GM19238 (cell line): ENCODE measurements around the gene TIMM29.

Experiments used
- DNase-seq: peaks from one replicate; pipeline ENCODE4 v3.0.0; 2011; ENCODE audit warnings: low spot score; ENCODE audit not compliant: insufficient read length

The TIMM29 gene

DNA sequence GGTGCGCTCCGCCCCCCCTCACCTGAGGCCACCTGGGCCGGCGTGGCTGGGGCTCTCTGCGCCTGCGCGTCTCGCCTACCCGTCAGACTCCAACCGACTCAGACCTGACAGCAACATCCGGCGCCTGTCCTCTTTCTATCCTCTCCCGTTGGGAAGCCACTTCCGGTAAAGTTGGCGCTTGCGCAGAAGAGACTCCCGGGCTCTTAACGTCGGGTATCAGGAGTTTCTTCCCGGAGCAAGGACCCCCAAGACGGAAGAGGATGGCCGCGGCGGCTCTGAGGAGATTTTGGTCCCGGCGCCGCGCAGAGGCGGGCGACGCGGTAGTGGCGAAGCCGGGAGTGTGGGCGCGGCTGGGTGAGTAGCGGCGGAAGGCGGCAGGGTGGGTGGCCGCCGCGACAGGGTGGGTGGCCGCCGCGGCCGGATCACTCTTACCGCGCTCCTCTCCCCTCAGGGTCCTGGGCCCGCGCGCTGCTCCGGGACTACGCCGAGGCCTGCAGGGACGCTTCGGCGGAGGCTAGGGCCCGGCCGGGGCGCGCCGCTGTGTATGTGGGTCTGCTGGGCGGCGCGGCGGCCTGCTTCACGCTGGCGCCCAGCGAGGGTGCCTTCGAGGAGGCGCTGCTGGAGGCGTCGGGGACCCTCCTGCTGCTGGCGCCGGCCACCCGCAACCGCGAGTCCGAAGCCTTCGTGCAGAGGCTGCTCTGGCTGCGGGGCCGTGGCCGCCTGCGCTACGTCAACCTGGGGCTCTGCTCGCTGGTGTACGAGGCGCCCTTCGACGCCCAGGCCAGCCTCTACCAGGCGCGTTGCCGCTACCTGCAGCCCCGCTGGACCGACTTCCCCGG lies at the start of gene TIMM29, which contains the start of gene YIPF2:
TSS of gene TIMM29 (plus strand) at position 249 of the 839 bp plus-strand sequence. CDS start at position 261, 12 bp downstream.
TSS of gene YIPF2 (minus strand) at position 77 of the 839 bp plus-strand sequence. CDS start 229 bp downstream, outside the sequence.
- DNase-seq = peak; percentile 98

DNA sequence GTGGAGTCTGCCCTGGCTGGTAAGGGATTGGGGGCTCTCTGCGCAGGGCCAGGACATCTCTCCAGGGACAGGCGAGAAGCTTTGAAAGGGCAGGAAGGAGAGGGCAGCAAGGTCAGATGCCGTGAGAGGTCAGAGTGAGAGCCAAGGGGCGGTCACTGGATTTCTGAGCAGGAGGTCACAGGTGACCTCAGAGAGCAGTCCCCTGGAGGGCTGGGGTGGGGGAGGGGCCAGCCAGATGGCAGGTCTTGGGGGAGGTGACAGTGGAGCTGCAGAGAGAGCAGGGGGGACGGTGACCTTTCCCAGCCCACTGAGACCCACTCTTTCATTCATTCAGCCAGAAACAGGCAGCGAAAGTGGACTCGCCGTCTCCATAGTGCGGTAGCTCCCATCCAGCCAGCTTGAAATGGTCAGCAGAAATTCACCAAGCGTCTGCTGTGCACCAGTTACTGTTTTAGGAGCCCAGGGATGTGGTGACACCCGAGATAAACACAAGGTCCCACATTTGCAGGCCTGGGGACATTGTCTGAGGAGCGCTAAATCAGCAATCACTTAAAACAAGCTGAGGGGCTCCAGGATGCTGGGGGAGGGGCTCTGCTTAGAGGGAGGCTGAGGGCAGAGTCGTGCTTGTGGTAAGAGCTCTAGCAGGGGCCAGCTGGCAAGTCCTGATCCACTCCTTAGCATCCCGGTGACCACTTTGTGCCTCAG lies 47.1 kb upstream of the TIMM29 start:
- DNase-seq = no peak

DNA sequence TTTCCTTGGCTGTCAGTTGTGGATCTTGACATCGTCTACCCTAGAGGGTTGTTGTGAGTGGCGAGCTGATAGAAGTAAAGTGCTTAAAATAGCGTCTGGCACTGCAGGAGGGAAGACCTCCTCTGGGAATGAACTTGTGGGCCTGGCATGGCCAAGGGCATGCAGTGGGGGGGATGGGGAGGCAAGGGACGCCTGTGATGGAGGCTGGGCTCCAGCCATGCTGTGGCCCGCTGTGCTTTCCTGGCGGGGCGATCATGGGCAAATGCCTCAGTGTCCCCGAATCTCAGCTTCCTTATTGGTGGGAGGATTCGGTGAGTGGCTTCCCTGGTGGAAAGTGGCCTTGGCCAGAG lies 46.5 kb upstream of the TIMM29 start:
- DNase-seq = no peak

DNA sequence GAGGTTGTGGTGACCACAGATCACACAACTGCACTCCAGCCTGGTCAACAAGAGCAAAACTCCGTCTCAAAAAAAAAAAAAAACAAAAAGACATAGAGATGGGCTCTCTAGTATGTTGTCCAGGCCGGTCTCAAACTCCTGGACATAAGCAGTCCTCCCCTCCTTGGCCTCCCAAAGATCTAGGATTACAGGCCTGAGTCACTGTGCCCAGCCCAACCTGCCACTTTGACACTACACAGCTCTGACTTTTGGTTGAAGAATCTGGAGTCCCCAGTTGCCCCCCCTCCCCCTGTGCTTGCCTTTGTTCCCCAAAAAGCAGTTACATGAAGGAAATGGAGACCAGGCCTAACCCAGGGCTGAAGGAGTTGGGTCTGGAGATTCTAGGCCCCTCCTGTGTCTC lies 44.3 kb upstream of the TIMM29 start:
- DNase-seq = no peak

DNA sequence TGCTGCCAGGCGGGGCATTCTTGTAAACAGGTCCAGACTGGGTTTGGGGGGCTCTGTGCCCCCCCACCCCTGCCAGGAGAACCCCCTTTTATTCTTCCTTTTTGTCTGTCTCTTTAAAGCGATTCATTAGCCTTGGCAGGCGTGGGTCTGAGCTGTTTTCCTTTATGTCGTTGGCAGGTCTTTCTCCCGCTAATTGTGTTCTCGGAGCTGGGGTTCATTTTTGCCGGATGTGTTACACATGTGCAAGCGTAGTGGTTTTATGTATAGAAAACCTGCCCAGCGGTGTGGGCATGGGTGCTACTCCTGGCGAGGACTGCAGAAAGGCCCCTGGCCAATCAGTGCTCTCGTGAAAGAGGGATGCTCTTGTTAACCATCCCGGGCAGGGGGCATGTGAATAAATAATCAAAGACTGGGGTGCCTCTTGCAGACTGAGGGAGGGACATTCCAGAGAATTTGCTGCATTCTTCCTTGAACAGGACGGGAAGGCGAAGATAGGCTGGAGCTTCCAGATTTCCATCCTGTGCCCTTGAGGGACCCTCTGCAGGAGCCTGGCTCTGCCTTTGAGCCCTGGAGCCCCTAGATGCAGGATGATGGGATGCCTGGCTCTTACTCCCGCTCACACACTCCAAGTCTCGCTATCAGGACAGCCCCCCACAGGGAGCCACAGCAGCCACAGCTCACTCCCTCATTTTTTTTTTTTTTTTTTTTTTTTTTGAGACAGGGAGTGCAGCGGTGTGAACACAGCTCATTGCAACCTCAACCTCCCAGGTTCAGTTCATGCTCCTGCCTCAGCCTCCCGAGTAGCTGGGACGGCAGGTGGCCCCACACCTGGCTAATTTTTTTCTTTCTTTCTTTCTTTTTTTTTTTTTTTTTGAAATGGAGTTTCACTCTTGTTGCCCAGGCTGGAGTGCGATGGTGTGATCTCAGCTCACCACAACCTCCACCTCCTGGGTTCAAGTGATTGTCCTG lies 43.1 kb upstream of the TIMM29 start:
- DNase-seq = no peak

DNA sequence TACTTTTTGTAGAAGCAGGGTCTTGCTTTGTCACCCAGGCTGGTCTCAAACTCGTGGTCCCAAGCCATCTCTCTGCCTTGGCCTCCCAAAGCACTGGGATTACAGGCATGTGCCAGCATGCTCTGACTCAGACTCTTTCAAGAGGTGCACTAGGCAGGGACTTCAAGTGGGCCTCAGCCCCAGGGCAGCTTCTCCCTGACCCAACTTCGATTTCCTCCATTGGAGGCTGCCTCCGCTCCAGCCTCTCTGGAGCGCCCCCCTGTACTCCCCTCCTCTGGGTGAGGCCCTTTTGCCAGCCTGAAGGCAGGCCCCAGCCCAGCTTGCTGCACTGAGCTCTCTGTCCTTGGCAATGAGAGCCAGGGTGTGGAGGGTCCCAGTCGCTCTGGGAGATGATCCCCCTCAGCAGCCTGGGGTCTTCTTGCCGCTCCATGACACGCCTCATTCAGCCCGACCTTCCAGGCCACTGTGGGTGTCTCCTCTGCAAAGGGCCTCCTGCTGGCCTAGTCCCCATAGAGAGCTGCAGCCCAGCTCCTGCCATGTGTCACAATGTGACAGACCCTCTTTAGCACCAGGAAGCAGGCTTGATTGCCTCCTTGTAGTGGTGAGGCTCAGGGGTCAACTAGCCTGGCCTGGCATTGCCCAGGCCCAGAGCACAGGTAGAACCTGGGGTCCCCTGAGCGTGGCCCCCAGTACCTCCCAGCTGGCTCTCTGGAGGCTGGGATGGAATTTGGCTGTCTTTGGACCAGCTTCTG lies 40.8 kb upstream of the TIMM29 start:
- no peak for DNase-seq

DNA sequence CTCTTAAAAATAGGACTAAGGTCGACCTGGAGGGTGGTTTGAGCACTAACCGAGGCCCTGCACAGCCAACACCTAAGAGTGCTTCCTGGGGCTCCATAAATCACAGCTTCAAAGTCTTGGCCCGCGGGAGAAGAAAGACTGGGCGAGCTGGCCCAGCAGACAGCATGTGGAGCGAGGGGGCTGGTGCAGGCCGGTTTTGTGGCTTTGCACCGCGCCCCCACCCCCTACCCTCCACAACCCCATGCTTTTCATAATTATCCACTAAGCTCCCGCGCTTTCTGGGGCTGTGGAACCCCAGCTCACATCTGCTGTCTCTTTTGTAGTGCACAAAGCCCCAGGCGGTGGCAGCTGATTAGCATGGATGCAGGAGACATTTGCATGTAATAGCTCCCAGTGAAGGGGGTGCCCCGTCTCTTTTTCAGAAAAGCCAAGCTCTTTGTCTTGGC lies 40.2 kb upstream of the TIMM29 start:
- no peak for DNase-seq

DNA sequence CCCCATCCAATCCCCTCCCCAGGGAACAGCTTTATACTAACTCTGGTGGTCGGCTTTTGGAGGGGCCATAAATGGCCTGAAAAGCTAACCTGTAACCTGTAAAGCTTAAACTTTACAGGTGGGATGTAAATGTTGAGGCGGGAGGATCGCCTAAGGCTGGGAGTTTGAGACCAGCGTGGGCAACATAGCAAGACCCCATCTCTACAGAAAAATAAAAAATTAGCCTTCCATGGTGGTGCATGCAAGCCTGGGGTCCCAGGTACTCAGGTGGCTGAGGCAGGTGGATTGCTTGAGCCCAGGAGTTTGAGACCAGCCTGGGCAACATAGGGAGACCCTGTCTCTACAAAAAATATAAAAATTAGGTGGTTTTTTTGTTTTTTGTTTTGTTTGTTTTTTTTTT lies 38.7 kb upstream of the TIMM29 start:
- DNase-seq = no peak

DNA sequence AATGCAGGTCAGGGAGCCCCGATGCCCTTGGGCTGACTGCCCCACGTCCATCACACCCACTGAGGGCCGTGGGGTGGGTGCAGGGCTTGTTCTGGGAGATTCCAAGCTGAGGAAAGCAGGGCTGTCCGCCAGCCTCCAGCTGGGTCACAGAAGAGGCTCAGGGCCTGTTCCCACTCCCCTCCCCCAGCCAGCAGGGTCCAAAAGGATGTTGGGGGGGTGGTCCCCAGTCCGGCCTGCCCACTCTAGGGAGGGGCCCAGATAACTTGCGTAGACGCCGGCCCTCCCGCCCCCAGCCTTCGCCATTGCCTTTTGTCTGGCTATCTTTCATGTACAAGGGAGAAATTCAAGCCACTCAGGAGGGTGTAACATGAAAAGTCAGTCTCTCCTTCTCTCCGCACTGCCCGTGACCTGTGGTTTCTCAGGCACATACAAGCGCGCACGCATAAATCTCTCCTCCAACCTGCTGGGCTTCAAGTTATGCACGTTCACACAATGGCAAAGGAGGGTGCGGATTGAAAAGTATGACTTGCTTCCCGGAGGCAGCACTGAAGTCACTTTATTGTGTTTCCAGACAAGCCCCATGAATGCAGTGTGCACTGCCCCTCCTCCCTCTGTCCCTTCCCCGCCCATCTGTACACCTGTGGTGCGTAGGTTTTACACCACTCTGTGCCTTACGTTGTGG lies 37.1 kb upstream of the TIMM29 start:
- no peak for DNase-seq

DNA sequence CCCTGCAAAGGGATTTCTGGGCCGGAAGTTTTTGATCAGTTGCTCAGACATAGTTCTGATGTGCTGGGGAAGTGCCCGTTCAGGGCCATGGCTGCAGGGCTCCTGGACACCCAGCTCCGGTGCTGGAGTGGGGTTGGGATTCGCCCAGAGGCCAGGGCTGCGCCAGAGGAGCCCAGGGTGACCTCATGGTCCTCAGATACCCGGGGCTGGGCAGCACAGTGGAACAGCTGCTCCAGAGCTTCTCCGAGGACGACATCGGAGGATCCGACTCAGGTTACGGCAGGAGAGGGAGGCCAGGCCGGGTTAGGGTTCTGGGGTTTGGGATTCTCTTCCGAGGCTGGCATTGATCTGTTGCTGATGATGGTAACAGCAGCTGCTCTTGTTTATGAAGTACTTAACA lies 36.4 kb upstream of the TIMM29 start:
- no peak for DNase-seq

DNA sequence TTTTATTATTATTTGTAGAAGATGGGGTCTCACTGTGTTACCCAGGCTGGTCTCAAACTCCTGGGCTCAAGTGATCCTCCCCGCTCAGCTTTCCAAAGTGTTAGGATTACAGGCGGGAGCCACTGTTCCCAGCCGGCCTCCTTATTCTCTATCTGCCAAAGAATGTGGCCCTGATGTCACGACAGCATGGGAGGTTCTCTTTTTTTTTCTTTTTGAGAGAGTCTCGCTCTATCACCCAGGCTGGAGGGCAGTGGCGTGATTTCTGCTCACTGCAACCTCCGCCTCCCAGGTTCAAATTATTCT lies 33.7 kb upstream of the TIMM29 start:
- DNase-seq = no peak

DNA sequence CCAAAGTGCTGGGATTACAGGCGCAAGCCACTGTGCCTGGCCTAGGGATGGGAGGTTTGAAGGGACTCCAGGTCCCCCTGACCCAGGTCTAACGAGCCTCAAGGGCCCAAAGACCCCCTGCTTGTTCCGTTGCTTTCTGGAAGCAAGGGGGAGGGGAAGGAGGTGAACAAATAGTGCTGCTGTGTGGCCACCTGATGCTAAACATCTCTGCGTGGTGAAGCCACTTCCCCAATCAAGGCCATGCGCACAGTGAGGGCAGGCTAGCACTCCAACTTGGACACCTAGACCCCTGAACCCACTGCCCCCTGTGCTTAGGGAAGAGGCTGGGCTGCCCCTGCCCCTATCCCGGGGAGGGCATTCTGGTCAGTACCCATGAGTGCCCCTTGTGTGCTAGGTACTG lies 33.2 kb upstream of the TIMM29 start:
- DNase-seq = no peak

DNA sequence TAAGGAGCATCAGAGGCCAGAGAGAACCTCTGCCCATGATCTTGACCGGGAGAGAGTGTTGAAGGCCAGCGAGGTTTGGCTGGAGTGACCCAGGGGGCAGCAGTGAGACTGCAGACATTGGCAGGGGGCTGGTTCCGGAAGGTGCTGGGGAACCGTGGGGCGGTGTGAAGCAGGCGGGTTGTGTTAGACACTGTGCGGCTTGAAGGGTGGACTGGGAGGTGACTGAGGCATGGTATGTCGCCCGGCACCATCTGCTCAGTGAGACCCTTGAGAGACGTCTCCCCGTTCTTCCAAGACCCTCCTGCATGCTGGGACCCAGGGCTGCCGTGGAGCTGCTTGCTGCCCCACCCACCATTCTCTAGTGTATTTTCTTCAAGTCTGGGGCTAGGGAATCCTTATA lies 32.7 kb upstream of the TIMM29 start:
- no peak for DNase-seq

DNA sequence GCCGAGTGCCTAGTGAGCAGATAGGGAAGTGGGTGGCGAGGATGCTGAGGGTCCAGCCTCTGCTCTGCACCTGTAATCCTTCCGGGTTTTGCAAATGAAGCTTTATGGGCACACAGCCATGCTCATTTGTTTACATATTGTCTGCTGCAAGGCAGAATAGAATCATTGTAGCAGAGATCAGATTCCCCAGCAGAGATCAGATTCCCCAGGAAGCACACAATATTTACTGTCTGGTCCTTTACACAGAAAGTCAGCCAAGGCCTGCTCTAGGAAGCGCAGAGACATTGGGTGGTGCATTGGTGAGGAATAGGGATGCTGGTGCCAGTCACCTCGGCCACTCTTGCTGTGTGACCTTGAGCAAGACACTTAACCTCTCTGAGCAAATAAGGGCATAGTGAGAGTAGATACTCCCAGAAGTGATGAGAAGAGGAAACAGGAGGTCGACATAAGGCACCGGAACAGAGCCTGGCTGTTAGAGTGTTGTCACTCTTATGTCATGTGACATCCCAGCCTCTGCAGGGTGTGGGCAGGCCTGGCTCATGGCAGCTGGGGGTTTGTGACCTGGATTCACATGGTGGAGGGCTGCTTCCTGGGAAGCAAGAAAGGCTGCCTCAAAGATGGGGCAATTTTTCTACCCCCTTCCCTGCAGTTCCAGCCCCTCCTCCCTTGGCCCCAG lies 31.6 kb upstream of the TIMM29 start:
- DNase-seq = no peak

DNA sequence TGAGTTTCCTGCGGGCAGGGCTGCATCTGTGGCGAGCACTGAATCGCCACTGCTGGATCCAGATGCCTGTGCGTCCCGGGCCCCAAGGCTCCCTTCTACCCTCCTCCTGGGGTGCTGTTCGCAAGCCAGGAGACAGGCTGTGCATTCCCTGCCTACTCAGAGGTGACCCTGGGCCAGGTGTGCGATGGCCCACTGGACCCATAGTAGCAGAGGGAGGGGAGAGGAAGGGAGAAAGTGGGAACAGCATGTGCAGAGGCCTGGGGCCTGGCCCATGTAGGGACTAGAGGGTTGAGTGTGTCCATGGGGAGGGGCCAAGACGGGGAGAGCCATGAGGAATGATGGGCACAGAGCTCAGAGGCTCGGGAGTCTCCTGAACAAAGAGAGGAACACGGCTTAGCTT lies 30.0 kb upstream of the TIMM29 start:
- no peak for DNase-seq

DNA sequence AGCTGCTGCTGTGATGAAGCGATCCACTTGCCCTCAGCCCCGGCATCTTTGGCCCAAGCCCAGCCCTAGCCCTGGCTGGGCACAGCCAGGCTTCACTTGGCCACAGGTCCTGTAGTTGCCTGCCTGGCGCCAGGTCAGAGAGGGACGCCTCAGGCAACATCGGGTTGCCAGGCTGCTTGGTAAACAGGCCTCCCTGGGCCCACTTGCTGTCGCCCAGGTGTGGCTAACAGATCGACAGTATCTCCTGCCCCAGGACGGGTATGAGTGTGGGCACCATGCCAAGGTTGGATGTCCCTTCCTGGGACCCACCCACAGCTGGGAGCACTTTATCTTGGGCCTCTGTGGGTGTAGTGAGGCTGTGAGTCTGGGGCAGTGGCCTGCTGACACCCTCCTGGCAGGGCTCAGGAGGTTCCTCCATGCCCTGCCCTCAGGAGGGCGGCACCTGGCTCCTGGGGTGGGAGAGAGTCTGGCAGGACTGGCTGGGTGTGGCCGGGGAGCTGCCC lies 29.4 kb upstream of the TIMM29 start:
- no peak for DNase-seq

DNA sequence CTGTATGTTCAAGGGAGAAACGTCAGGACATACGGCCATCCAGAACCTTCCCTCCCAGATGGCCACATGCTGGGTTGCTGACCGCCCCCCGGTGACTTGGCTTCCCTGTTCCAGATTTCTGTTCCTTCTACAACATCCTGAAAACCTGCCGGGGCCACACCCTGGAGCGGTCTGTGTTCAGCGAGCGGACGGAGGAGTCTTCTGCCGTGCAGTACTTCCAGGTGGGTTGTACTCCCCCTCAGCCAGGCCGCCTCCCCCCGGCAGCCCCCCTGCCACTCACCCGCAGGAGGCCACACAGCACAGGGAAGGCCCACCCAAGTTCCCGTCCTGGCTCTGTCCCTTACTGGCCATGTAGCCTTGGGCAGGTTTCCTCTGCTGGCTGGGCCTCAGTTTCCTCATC lies 20.7 kb upstream of the TIMM29 start:
- DNase-seq = no peak

DNA sequence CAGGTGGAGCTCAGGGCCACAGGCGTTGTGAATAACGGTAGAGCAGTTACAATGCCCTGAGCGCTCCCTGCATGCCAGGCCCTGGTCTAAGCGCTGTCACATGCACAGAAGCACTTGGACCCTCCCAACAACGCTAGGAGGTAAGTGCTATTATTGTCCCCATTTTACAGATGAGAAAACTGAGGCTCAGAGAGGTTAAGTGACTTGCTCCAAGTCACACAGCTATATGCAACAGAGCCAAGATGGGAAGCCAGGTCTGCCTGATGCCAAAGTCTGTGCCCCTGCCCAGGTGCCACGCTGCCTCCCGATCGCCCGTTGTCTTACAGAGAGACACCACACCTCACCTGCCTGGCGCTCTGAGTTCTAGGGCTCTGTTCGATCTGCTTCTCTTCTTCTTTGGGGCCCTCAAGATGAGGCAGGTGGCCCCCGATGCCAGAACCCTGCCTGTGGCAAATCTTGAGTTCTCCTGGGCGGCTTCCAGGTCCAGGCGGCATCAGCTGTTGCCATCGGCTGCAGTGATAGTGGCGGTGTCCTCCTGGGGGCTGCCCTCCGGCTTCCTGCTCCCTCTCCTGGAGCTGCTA lies 20.1 kb upstream of the TIMM29 start:
- no peak for DNase-seq
